Ovary (tissue), 3 donors: Measurements from ENCODE around the gene XXYLT1.

ENCODE experiments used
- CTCF ChIP-seq, 3 donors: fragments of 450-650 bp in 2 of 3; fragments of 200-600 bp in 1 of 3; IDR thresholded peaks; one replicate each; pipeline versions ENCODE4 v1.5.1 to v1.8.0; 2016 to 2022; ENCODE audit warnings: antibody characterized with exemption in 3 of 3, mild to moderate bottlenecking in 1 of 3
- EP300 ChIP-seq: sonication (generic); formaldehyde crosslinking; IDR thresholded peaks from one replicate; pipeline ENCODE4 v1.6.1; 2017; ENCODE audit warnings: antibody characterized with exemption
- POLR2A ChIP-seq: fragments of 450-650 bp; IDR thresholded peaks from one replicate; pipeline ENCODE4 v1.6.1; 2017; ENCODE audit warnings: antibody characterized with exemption, mild to moderate bottlenecking, moderate library complexity
- donor health status: DM: no; HTN: no; CAD: no.

GRCh38 chr3:195260280-195260905 lies 10.6 kb downstream of the XXYLT1 start:
- TF ChIP-seq CTCF (IDR thresholded peaks at IDR 0.05) (no peak), POLR2A (no peak), EP300 (no peak)
